CD4-positive, alpha-beta T cell treated with Interleukin-6 at 100 ng/mL for 8 hours (primary cell): ENCODE data around the gene NAPEPLD.
"Not testable (repeated sequence)": the region's sequence is repeated elsewhere in the genome, so short reads cannot be mapped to it uniquely, and the experiment has no call there.

Source experiments
- DNase-seq: peaks from one replicate; pipeline ENCODE4 v3.0.0-alpha.2; 2020; ENCODE audit warnings: mixed read lengths, low spot score

NAPEPLD gene

DNA sequence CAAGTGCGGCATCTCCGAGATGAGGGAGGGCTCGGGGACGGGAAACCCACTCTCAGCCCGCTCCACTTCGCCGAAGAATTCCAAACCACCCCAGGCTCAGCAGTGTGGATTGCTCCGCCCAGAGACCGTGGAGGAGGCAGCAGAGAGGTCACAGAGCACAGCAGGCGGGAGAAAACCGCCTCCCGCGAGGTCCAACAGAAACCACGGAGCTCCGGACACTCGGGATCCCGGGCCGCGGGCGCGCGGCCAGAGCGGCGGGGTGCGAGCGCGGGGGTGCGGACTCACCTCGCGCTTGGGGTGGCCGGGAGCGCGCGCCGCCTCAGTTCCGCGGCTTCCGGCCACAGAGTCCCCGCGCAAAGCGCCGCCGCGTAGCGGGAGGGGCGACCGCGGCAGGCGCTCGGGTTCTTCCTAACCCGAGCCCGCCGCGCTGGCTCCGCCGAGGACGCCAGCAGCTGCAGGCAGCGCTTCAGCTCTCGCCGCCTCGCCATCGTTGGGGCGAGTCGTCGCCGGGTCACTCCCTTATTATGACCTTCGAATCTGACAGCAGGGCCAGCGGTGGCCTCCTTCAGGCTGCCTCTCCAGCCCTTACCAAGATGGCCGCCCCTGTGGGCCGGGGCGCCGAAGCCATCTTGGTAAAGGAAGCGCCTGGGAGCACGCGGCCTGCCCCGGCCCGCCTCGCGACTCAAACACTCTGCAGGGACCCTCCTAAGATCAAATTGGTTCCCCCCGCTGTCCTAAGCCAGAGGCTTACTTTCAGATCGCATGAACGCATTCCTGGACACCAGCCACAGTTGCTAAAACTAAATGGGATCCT lies at the start of gene NAPEPLD:
TSS of gene NAPEPLD (minus strand) at position 106 of the 814 bp plus-strand sequence. CDS start 20,323 bp downstream, outside the sequence.
- DNase-seq: peak; percentile 65

DNA sequence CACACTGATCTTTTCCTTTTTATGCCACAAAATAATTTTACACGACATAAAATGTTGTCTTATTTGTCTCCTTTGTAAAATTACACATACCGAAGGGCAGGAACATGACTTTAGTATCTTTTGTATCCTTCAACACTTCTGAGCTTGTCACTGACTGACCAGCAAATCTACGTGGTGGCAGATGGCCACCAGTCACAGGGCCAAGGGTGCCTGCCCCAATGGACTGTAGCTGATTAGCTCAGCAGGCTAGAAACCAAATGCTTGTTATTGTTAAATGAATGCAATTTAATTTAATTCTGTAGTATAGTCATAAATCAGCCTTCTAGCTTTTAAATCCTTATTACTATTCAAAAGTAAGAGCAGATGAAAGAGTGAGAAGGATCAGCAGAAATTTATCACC lies 49.2 kb upstream of the NAPEPLD start:
- not testable (repeated sequence) for DNase-seq

- not testable (repeated sequence) for DNase-seq
Observed at GRCh38 chr7:103195364-103195763, 46.5 kb upstream of the NAPEPLD start.

- not testable (repeated sequence) for DNase-seq
Observed at GRCh38 chr7:103172415-103173146, 23.7 kb upstream of the NAPEPLD start.

DNA sequence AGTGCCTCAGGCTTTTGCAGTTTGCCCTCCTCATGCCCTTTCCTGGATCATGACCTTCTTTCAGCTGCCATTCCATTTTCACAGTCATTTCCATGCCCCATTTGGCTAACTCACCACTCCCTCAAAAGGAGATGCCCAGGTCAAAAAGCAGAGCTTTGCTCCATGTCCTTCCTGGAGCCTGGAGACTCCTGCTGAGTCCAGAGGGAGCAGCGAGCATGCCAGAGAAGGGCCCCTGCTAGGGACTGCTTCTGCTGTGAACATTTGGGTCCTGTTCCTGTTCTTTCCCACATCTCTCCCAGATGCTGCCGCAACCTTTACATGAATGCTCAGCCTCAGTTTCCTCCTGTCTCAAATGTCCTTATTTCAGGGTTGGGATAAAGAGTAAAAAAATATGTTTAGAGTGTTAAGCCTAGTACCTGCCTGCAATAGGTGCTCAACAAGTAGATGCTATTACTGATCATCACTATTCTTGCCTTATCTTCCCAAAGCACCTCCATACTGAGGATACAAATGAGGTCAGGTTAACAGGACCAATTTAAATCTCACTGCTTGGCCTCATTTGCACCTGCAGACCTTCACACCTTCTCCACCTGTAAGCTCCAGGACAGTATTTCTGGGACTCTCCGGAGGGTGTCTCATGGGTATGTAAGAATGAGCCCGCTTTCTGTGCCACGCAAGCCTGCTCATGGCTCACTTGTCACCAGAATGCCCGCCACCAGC lies 23.0 kb upstream of the NAPEPLD start:
- DNase-seq: not testable (repeated sequence)

GRCh38 chr7:103166921-103167544 lies 18.1 kb upstream of the NAPEPLD start:
- DNase-seq: not testable (repeated sequence)

DNA sequence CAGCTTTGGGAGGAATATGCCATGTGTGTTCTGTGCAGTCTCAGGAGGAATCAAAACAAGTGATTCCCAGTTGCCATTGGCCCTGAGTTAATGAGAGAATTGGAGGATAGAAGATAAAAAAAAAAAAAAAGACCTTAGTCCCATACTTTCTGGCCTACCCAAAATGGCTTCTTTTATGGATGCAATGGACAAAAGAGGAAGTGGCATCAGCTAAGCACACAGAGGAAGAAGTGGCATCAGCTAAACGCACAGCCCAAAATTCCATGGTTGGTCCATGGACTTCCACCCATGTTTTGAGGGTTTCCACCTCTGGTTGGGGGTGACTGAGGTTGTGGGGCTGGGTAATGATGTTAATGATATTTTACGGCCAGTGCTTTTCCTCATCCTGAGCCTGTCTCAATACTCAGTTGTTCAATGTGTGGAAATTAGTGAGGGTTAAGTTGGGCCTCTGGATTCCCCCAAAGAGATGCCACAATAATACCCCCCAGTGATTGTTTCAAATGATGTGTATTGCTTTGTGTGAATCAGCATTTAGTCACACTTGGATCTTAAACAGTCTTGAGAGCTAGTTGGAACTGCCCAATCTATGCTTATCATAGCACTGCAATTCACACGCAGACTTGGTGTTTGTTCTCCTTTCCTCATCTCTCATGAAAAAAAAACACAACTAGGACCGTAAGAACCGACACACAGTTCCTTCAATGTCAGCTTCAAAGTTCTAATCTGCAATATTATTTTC lies 14.4 kb upstream of the NAPEPLD start:
- DNase-seq: not testable (repeated sequence)

GRCh38 chr7:103162641-103163040 lies 13.7 kb upstream of the NAPEPLD start:
- not testable (repeated sequence) for DNase-seq

- DNase-seq: not testable (repeated sequence)
Observed at GRCh38 chr7:103161998-103162616, 13.2 kb upstream of the NAPEPLD start.

DNA sequence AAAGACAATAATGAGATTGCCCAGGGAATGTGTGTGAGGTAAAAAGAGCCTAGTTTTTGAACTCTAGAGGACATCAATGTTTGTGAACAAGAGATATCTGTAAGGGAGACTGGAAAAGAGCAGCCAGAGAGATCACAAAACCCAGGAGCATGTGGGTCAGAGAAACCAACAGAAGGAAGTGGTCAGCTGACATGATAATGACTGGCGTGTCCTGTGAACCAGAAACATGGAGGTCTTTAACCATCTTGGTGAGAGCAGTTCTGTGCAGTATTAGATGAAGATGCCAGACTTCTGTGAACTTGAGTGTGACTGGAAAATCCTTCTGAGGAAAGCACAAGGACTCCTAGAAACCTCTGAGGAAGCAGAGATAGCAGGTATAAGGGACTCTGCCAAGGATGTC lies 10.2 kb upstream of the NAPEPLD start:
- not testable (repeated sequence) for DNase-seq

- DNase-seq: peak; percentile 6
Observed at GRCh38 chr7:103155331-103156024, 6.6 kb upstream of the NAPEPLD start.

- no peak for DNase-seq
Observed at GRCh38 chr7:103154042-103154441, 5.1 kb upstream of the NAPEPLD start.

- DNase-seq: not testable (repeated sequence)
Observed at GRCh38 chr7:103152744-103153617, 4.1 kb upstream of the NAPEPLD start.

DNA sequence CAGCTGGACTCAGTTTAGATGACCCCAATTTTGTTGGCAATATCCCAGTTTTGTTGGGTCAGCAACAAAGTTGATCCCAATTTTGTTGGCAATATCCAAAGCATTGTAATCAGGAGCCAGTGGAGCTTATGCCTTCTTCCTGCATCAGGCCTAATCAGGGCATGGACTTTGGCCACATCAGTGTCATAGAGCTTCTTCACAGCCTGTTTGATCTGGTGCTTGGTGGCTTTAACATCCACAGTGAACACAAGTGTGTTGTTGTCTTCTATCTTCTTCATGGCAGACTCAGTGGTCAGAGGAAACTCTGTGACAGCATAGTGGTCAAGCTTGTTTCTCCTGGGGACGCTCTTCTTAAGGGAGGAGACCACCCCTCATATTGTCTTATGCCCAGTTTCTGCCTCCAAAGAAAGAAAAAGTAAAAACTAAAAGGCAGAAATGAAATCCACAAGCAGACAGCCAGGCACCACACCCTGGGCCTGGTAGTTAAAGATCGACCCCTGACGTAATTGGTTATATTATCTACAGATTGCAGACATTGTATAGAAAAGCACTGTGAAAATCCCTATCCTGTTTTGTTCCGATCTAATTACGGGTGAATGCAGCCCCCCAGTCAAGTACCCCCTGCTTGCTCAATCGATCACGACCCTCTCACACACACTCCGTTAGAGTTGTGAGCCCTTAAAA lies 3.2 kb upstream of the NAPEPLD start:
- not testable (repeated sequence) for DNase-seq

DNA sequence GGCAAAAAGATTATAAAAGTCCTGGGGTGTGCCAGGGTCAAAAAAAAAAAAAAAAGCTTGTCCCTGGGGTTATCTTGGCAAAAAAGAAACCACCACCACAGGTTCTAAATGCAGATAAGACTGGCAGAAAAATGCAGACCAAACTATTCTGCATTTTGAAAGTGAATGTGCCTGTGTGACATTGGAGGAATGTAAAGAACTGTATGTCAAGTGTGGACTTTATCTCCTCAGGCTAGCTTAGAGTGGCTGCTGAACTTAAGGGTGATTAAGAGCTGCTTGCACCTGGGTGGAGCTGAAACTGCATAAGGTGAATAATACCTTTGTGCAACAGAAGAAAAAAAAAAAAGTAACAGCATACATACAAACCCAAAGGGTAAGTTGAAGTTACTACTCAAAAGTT lies 1.3 kb upstream of the NAPEPLD start:
- DNase-seq: no peak

DNA sequence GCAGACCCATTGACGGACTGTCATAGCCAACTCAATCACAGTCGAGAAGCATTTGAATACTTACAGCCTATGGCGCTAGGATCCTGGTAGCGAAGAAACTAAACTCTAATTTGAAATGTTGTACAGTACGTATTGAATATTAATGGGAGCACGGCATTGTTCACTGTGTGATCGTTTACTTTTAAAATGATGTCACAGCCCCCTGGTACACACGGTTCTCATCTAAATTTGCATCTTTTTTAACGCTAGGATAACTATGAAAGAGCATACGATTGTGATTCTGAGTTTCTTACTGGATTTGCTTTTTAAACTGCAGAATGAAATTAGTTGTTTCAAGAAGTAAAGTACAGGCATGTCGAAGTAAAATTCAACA lies 895 bp upstream of the NAPEPLD start:
- no peak for DNase-seq

DNA sequence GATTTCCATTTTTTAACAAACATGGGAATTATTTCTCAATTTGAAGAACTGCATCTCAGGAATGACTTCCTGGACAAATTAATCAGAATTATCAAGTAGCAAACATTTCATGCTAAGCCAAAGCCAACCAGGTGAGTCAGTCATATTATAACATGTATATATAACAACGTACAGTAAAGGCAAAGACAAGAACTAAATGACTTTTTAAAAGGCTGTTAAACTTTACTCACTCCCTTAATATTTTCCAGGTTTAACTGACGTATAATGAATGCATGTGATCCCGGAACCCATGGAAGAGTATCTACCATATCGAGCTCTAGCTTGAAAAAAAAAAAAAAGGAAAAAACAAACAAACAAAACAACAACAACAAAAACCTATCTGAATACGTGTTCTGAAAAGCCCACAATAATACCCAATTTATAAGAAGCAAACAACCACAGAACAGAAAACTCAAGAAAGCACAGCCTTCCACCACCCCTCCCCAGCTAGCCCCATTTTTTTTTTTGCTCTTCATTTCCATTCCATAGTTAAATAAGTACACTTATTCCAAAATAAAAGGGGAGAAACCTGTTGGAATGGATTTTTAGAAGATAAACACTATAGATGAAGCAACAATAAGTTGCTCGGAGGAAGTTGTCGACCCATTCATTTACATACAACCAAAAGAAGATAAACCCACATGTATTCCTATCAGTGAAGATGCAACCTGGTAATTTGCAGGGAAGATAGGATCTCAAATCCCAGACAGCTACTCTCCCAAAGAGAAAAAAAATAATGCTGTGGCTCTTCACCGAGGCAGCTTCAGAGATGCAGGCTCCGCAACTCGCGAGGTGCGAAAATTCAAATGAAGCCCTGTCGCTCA lies 537 bp downstream of the NAPEPLD start:
- DNase-seq: no peak

DNA sequence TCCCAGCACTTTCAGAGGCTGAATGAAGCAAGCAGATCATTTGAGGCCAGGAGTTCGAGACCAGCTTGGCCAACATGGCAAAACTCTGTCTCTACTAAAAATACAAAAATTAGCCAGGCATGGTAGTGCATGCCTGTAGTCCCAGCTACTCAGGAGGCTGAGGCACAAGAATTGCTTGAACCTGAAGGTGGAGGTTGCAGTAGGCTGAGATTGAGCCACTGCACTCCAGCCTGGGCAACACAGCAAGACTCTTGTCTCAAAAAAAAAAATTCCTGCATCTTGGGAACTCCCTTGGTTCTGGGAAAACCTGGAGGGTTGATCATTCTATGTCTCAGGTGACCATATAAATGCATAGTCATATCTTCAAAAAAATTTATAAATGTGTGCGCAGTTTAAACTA lies 4.1 kb downstream of the NAPEPLD start:
- not testable (repeated sequence) for DNase-seq
